BLaER1 treated with 17β-estradiol and CSF1 and Interleukin-3, amounts not matched to agents 10 nM and 100 nM (cell line): Measurements from ENCODE around the gene KIRREL3.
"Not testable (repeated sequence)": the region's sequence is repeated elsewhere in the genome, so short reads cannot be mapped to it uniquely, and the experiment has no call there.

ENCODE experiments used
- H3K27ac ChIP-seq, 11 experiments: shearing (Covaris generic); formaldehyde crosslinking; 2 replicates each; pipeline ENCODE4 v1.8.1; 2022
- H3K27me3 ChIP-seq, 11 experiments: shearing (Covaris generic); formaldehyde crosslinking; 2 replicates each; pipeline ENCODE4 v1.8.1; 2022
- H3K36me3 ChIP-seq, 11 experiments: shearing (Covaris generic); formaldehyde crosslinking; 2 replicates each; pipeline ENCODE4 v1.8.1; 2022
- H3K4me1 ChIP-seq, 10 experiments: shearing (Covaris generic); formaldehyde crosslinking; 2 replicates each; pipeline ENCODE4 v1.8.1; 2022
- H3K4me2 ChIP-seq, 11 experiments: shearing (Covaris generic); formaldehyde crosslinking; 2 replicates each; pipeline ENCODE4 v1.8.1; 2022
- H3K4me3 ChIP-seq, 10 experiments: shearing (Covaris generic); formaldehyde crosslinking; 2 replicates each; pipeline ENCODE4 v1.8.1; 2022
- H3K9ac ChIP-seq, 11 experiments: shearing (Covaris generic); formaldehyde crosslinking; 2 replicates each; pipeline ENCODE4 v1.8.1; 2022
- H3K9me3 ChIP-seq, 11 experiments: shearing (Covaris generic); formaldehyde crosslinking; replicated peaks in 1 of 11; 2 replicates each; pipeline ENCODE4 v1.8.1; 2022
- H4K20me1 ChIP-seq, 11 experiments: shearing (Covaris generic); formaldehyde crosslinking; 2 replicates each; pipeline ENCODE4 v1.8.1; 2022
- Cebpa-rat ChIP-seq, 11 experiments: shearing (Covaris generic); IDR thresholded peaks; 2 replicates each; pipeline ENCODE4 v1.8.1; 2022

KIRREL3 gene

DNA sequence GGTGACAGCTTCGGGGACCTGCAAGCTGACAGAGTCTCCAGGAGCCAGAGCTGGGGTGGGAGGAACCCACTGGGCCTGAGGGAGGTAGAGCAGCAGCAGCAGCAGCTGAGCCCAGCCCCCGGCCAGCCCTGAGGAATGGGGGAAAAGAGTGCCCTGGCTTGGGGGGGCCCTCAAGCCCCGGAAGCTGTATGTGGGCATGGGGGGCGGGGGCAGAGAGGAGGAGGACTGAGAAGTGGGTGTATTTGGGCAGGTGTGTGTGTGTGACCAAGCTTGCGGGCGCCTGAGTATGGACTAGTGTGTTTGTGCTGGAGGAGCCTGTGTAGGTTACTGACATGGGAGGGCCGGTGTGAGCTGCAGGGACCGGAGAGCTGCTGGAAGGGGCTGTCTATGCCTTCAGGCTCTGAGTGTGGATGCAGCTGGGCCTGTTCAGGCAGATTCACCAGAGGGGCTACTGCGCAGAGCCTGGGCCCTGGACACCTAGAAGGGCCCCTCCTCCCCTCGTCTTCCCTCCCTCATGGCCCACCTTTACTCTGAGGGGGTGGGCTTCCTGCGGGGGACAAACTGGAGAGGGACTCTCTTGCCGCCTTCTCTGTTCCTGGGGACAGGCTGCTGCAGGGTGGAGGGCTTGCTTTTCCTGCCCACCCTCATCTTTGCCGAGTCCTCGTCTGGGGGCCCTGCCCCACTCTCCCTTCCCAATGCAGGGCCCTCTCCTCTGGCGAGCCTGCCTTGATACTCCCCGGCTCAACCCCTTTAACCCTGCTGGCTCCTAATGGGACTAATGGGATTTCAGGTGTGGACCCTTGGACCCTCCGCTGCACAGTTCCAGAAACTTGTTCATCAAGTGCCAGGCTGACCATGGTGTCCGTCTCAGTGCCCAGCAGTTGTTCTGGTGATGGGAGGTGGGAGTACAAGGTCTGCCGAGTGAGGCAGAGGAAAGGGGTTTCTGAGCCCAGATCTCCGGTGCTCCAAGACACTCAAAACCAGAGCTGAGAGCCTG, 616.9 kb downstream of the KIRREL3 start:
- peaks cover 15 to 54% (median 50%) of the 10 kb centered on the region in 10 experiments for H3K4me1 ChIP-seq
- H4K20me1 ChIP-seq = peaks cover 0 to 46% (median 19%) of the 10 kb centered on the region in 11 experiments; a peak in 11 of 22 replicates
- no peaks in the 10 kb centered on the region for H3K27me3 ChIP-seq
- H3K4me2 ChIP-seq = peak overlapping the region in 9 of 11 experiments; percentile 19 to 59 (median 42); a peak in 12 of 22 replicates
- H3K27ac ChIP-seq = 0 out of 22 replicates have a peak overlapping the region, but pooled peaks of 1 of the 11 experiments have one; percentile 32
- TF ChIP-seq Cebpa-rat (IDR thresholded peaks at IDR 0.05) = no peak
- H3K36me3 ChIP-seq = no peaks in the 10 kb centered on the region
- peak overlapping the region in 3 of 11 experiments; percentile 17 to 31 (median 24); a peak in 1 of 22 replicates for H3K9ac ChIP-seq
- no peak overlapping the region for H3K4me3 ChIP-seq
- no peaks in the 10 kb centered on the region for H3K9me3 ChIP-seq

DNA sequence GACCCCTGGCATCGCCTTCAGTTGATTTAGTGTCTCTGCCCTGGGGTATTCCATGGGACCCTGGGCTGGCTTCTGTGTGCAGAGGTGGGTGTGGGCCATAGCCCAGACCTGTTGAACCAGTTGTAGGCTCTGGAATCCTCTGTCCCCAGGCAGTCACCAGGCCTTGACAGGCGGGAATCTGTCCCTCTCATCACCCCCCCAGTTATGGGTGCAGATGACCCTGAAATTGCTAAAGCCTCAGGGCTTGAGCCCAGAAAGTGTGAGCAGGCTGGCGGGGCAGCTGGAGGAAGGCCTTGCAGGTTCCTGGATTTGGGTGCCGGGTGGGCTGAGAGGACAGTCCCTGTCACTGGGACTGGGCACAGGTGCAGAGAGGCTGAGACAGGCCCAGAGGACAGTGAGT, 617.9 kb downstream of the KIRREL3 start:
- H3K9ac ChIP-seq, H3K27me3 ChIP-seq, H3K9me3 ChIP-seq, H3K36me3 ChIP-seq, H3K27ac ChIP-seq, H3K4me2 ChIP-seq, H3K4me3 ChIP-seq: not testable (repeated sequence)
- peaks cover 15 to 46% (median 42%) of the 10 kb centered on the region in 10 experiments for H3K4me1 ChIP-seq
- H4K20me1 ChIP-seq = peaks cover 0 to 46% (median 19%) of the 10 kb centered on the region in 11 experiments; a peak in 11 of 22 replicates

DNA sequence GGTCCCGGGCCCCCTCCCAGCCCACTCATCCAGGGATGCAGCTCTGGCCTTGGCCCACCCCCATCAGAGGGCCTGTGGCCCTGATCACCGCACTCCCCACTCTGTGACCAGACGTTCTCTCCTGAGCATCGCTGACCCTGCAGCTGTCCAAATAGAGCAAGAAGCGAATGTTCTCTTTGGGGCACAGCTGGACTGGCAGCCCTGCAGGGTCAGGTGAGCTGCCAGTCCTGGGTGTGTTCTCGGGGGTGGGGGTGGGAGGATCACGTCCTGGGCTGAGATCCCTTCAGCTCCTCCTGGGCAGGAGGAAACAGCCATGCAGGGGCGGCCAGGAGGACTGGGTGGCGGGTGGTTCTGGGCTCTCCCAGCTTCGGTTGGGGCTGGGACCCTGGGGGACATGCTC, 618.6 kb downstream of the KIRREL3 start:
- not testable (repeated sequence) for H3K27me3 ChIP-seq, H3K27ac ChIP-seq, H3K9ac ChIP-seq, H3K9me3 ChIP-seq, H3K4me3 ChIP-seq, H3K4me2 ChIP-seq, H3K36me3 ChIP-seq
- H3K4me1 ChIP-seq = peaks cover 8 to 40% (median 35%) of the 10 kb centered on the region in 10 experiments
- H4K20me1 ChIP-seq = peaks cover 0 to 44% (median 19%) of the 10 kb centered on the region in 11 experiments; a peak in 11 of 22 replicates

DNA sequence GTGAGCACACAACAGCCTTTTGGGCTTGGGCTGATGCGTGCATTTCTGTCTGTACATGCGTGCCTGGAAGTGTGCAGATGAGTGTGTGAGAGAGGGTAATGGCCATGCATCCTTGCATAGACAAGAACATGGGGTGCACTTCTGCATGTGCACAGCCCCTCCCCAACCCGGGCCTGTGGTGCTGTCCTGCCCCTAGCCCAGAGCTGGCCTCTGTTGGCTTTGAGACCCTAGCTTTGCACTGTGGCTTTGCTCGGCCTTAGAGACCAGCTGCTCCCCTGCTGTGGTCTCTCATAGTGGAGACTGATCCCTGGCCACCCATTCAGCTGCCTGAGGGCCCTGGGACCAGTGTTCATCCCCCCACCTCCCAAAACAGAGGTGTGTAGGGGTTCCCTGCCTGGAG, 619.7 kb downstream of the KIRREL3 start:
- no peak overlapping the region for H3K4me3 ChIP-seq
- H3K4me1 ChIP-seq = peaks cover 0 to 29% (median 25%) of the 10 kb centered on the region in 10 experiments; a peak in 16 of 20 replicates
- no peak overlapping the region for H3K9ac ChIP-seq
- TF ChIP-seq Cebpa-rat (IDR thresholded peaks at IDR 0.05) = no peak
- H3K4me2 ChIP-seq = no peak overlapping the region
- H3K27me3 ChIP-seq = no peaks in the 10 kb centered on the region
- H3K9me3 ChIP-seq = no peaks in the 10 kb centered on the region
- H3K27ac ChIP-seq = no peak overlapping the region
- peaks cover 0 to 34% (median 12%) of the 10 kb centered on the region in 11 experiments; a peak in 11 of 22 replicates for H4K20me1 ChIP-seq
- H3K36me3 ChIP-seq = no peaks in the 10 kb centered on the region

DNA sequence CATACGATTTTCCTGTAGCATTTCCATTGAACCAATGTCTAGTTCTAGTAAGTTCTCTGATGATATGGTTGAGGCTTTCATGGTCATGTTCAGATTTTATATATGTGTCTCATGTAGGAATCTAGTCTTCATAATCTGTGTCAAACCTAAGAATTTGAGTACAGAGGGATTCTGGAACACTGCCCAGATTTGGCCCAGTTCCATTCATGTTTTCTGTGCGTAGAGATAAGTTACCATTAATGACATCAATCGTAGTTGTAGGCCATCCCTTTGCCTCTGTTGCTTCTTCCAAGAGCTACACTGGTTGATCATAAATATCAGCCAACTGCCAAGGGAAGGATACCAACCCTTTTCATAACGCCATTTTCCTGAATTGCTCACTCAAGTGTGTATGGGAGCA, 621.8 kb downstream of the KIRREL3 start:
- H3K4me1 ChIP-seq = peaks cover 0 to 12% (median 8%) of the 10 kb centered on the region in 10 experiments; a peak in 16 of 20 replicates
- no peak for TF ChIP-seq Cebpa-rat (IDR thresholded peaks at IDR 0.05)
- no peaks in the 10 kb centered on the region for H3K27me3 ChIP-seq
- H4K20me1 ChIP-seq = peaks cover 0 to 28% (median 5%) of the 10 kb centered on the region in 11 experiments; a peak in 10 of 22 replicates
- no peak overlapping the region for H3K4me2 ChIP-seq
- no peak overlapping the region for H3K4me3 ChIP-seq
- no peak overlapping the region for H3K27ac ChIP-seq
- H3K9me3 ChIP-seq = no peaks in the 10 kb centered on the region
- no peaks in the 10 kb centered on the region for H3K36me3 ChIP-seq
- no peak overlapping the region for H3K9ac ChIP-seq

DNA sequence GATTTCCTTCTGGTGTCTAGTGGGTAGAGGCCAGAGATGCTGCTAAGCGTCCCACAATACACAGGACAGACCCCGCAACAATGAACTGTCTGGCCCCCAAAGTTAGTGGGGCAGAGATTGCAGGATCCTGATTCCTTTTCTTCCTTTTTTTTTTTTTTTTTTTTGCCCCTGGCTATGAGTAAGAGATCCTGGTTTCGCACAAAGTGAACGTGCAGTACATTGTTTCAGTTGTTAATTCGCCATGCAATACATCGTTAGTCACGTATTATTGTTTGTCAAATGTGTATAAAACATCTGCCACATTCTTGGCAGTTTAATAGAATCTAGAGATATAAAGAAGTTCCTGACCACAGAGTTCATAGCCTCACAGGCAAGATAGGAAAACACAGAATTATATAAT, 624.8 kb downstream of the KIRREL3 start:
- Histone ChIP-seq H3K27me3 (no peaks in the 10 kb centered on the region), H3K36me3 (no peaks in the 10 kb centered on the region), H3K9ac (no peak overlapping the region), H3K9me3 (no peaks in the 10 kb centered on the region), H3K4me3 (no peak overlapping the region), H4K20me1 (peaks cover 0 to 12% (median 0%) of the 10 kb centered on the region in 11 experiments; a peak in 5 of 22 replicates), H3K27ac (no peak overlapping the region), H3K4me1 (peaks cover 0 to under 1% (median 0%) of the 10 kb centered on the region in 10 experiments; a peak in 2 of 20 replicates), H3K4me2 (no peak overlapping the region)
- no peak for TF ChIP-seq Cebpa-rat (IDR thresholded peaks at IDR 0.05)

DNA sequence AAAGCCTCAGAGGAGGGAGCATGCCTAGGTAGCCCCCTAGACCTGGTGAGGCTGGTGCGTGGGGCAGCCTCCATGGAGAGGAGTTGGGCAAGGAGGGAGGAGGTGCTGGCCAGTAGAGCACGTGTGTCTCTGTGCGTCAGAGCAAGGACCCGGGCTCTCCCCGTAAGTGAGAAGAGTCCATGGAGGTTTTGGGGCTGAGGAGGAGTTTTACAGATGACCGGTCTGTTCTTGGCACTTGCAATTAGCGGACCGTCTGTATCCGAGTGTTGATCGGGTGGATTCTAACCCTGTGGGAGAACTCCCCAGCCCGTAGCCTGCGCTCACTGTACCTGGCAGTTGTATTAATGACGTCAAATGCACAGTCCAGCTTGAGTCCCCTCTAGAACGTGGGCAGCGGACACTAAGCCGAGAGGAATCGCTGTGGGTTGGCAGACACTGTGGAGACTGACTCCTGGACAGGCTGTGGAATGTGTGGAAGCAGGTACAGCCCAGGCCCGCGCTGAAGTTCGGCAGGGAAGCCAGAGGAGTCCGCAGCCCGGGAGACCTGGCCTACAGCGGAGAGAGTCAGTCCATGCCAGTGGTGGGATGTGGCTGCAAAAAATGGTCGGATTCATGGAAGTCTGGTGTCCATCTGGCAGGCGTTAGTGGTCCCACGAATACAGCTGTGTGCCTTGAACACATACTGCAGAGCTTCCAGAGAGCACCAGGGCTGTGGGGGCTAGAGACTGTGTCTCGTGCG, 625.8 kb downstream of the KIRREL3 start:
- not testable (repeated sequence) for H4K20me1 ChIP-seq, H3K4me3 ChIP-seq, H3K36me3 ChIP-seq, H3K4me1 ChIP-seq, H3K9ac ChIP-seq, H3K27ac ChIP-seq, H3K4me2 ChIP-seq, H3K9me3 ChIP-seq, H3K27me3 ChIP-seq

DNA sequence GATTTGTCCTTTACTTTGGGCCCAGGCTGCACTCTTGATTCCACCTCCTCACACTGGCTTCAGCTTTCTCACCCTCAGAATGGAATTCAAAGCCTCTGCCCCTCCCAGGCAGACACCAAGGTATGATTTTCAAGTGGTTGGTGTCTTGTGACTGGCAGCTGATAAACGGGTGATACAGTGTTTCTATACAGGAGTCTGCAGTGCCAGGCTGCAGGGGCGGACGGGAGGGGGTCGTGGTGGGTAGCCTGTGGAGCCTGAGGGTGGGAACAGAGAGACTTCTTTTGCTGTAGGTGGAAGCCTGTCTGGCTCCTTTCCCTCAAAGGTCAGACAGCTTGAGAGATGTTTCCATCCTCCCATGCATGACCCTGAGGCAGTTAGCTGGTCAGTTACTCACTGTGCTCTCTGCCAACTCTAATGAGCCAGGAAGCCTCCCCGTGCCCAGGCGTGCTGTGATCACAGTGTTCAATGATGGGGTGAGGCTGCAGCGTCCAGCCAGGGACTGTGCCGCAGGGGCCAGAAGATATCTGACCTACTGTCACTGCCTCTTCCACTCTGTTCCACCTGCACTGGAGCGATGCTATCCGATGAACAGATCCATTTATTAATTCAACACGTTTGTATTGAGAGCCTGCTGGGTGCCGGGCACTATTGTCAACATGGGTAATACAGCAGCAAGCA, 627.0 kb downstream of the KIRREL3 start:
- H3K9me3 ChIP-seq, H3K4me3 ChIP-seq, H3K9ac ChIP-seq, H3K27me3 ChIP-seq, H3K4me2 ChIP-seq, H3K27ac ChIP-seq, H3K36me3 ChIP-seq: not testable (repeated sequence)
- Histone ChIP-seq H4K20me1 (peaks cover 0 to 18% (median 4%) of the 10 kb centered on the region in 11 experiments; a peak in 8 of 22 replicates), H3K4me1 (peaks cover 8 to 10% (median 9%) of the 10 kb centered on the region in 10 experiments)
